ENCODE data around the gene SSR4.
A peak's percentile ranks its signal among the peaks of the same experiment; 100 is the strongest.
"Not testable (repeated sequence)": the region's sequence is repeated elsewhere in the genome, so short reads cannot be mapped to it uniquely, and the experiment has no call there.

SSR4 gene

GRCh38 chrX:153794018-153794896 lies at the start of gene SSR4, which contains the start of gene IDH3G:
TSS of gene SSR4 (plus strand) at chrX:153794668. CDS start at chrX:153794688, 20 bp downstream.
TSS of gene IDH3G (minus strand) at chrX:153794375. CDS start at chrX:153794326, 49 bp downstream.
- DNase-seq: peak; percentile 96

DNA sequence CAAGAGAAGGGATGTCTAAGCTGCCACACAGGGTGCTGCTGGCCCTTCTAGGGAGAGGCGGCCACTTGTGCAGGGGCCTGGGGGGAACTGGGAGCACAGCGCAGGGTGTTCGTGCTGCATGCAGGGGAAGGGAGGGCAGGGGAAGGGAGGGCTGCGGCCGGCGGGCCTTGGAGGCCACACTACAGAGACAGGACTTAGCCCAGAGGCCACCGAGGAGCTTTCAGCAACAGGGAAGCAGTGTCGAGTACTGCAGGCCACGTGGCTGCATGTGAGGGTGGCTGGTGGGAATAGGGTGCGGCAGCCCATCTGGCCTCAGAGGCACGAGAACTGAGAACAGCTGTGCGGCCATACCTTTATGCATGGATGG lies 49.4 kb upstream of the SSR4 start:
- not testable (repeated sequence) for DNase-seq

DNA sequence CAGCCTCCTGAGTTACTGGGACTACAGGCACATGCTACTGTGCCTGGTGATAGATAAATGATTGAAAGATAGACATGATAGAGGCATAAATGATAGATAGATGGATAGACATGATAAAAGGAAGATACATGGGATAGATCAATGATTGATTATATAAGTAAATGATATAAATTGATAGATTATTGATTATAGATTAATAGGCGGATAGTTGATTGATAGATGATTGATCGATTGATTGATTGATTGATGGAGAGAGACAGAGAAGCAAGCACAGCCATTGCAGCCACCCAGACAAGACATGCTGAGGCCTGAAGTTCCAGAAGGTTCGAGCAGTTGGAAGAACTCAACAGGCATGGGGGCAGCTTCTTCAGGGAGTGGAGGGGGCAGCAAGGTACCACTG lies 48.1 kb upstream of the SSR4 start:
- no peak for DNase-seq

GRCh38 chrX:153746991-153747390 lies 47.5 kb upstream of the SSR4 start:
- not testable (repeated sequence) for DNase-seq

- not testable (repeated sequence) for DNase-seq
Measured at GRCh38 chrX:153749017-153749416, 45.5 kb upstream of the SSR4 start.

DNA sequence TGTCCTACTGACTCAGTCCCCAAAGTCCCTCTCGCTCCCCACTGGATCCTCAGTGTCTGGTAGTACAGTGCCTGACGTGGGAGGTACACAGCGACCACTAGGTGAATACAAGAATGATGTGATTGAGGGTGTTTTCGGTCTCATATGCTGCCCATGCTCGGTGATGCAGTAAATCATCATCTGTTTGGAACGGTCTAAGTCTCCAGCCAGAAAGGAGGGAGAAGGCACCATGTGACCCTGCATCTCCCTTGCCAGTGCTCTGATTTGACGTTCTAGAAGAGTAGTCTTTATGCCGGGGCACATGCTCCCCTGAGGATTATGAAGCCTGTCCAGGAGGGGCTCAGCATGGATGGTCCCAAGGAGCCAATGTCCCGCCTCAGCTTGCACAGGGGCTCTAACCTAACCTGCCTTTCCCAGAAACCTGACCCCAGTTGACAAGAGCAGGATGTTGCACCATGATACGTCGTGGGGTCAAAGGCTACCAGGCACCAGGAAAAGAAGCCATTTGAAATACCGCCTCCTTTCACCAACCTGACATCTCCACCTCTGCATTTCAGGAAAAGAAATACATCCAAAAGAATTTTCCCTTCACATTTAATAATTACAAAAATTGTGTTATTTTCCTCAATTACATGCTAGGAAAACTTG lies 44.2 kb upstream of the SSR4 start:
- no peak for DNase-seq

DNA sequence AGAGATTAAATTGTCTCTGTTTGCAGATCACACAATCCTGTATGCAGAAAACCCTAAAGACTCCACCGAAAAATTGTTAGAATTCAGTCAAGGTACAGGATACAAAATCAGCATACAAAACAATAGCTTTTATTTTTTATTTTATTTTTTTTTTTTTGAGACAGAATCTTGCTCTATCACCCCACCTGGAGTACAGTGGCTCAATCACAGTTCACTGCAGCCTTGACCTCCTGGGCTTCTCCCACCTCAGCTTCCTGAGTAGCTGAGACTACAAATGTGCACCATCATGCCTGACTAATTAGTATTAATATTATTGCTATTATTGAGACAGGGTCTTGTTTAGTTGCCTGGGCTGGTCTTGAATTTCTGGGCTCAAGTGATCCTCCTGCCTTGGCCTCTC lies 39.3 kb upstream of the SSR4 start:
- no peak for DNase-seq

GRCh38 chrX:153761863-153762262 lies 32.6 kb upstream of the SSR4 start:
- DNase-seq: no peak

- DNase-seq: no peak
Measured at GRCh38 chrX:153762626-153763173, 31.8 kb upstream of the SSR4 start.

DNA sequence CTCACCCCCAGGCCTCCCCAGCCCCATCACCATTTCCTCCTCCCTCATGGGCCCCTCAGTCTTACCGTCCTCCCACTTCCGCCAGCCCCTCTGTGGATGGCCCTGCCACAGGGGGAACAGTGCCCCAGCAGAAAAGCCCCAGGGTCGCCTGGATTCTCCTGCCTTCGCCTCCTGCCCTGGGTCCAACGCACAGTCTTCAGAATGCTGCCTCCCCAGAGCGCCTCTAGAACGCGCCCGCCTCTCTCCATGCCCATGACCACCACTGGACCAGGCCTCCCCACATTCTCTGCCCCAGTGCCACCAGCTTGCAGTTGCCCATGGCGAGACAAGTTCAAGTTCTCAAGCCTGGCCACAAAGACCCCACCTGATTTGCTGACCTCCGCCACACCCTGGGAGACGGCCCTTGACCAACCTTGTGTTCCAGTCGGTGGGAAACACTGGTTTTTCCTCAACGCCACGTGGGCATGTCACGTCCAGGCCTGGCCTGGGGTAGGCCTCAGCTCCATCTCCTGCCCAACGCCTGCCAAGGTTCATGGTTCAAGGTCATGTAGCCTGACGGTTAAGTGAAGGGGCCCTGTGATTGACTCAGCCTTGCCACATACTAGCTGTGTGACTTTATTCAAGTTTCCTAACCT lies 31.1 kb upstream of the SSR4 start:
- DNase-seq: no peak

- DNase-seq: peak; percentile 83
Measured at GRCh38 chrX:153763989-153764755, 30.3 kb upstream of the SSR4 start, which contains the start of gene PLXNB3. TSS of gene PLXNB3 (plus strand) at chrX:153764249. CDS start at chrX:153765536, 1,287 bp downstream.

- no peak for DNase-seq
Measured at GRCh38 chrX:153764786-153765137, 29.7 kb upstream of the SSR4 start.

DNA sequence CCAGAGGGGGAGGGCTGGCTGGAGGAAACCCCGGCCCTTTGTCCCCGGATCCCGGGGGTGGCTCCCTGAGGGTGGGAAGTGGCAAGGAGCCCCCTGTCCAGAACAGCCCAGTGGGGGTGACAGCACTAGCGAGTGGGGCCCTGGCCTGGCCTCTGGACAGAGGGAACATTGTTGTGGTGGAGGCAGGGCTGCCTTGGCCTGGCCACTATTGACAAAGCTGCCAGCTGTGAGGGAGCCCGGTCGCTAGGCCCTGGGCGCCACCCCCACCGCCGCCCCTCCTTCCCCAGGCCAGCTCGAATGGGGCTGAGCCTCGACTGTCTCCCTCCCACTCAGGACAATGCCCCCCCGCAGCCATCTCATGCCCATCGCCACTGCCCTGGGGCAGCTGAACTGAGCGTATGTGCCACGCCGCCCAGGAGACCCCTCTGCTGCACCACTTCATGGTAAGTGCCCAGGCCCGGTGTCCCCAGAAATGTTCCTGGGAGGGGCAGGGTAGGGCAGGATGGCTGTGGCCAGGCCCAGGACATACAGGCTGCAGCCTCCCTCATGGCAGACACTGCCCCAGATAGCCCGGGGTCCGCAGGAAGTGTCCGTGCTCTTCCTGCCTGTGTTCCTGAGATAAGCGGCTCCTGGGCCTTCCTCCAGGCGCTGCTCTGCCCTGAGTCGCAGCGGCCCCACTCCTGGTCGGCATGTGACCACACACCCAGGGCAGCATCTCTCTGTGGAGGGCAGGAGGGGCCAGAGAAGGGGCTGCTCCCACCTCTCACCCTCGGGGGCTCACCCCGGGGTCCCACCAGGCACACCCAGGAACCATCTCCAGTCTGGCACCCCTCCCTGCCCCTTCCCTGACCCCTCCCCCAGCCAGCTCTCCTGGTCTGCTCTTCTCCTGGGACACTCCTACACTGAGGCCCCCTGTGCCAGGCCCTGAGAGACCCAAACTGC lies 29.1 kb upstream of the SSR4 start:
- DNase-seq: no peak

DNA sequence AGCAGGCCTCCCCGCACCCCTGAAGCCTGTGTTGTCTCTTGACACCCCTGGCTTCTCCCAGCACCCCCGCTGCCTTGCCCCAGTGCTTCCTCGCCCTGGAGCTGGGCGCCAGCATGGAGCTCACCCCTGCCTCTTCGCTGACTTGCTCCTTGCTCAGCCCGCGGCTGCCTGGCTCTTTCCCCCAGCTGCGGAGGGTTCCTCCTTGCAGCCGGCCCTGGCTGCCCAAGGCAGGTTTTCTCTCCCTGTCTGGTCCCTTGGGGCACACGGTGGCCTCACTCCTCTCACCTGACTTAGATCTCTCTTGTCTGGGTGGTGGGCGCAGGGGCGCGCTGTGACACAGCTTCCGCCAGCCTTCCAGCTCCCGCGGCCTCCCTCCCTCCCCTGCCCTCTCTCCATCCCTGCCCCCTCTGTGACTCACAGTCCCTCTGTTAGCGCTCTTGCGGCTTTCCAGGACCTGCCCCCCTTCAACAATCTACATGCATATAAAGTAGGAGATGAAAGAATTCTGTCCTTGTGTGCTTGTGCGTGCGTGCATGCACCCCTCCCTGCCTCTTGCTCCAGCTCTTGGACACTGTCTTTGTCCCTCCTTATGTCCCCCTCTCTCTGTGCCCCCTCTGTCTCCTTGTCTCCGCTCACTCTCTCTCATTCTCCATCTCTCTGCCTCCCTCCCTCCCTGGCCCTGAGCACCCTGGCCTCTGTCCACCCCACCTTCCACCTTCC lies 28.2 kb upstream of the SSR4 start:
- DNase-seq: no peak

- DNase-seq: no peak
Measured at GRCh38 chrX:153766871-153767673, 27.4 kb upstream of the SSR4 start.

GRCh38 chrX:153767674-153768055 lies 26.8 kb upstream of the SSR4 start:
- no peak for DNase-seq

GRCh38 chrX:153768311-153769157 lies 25.9 kb upstream of the SSR4 start:
- no peak for DNase-seq

DNA sequence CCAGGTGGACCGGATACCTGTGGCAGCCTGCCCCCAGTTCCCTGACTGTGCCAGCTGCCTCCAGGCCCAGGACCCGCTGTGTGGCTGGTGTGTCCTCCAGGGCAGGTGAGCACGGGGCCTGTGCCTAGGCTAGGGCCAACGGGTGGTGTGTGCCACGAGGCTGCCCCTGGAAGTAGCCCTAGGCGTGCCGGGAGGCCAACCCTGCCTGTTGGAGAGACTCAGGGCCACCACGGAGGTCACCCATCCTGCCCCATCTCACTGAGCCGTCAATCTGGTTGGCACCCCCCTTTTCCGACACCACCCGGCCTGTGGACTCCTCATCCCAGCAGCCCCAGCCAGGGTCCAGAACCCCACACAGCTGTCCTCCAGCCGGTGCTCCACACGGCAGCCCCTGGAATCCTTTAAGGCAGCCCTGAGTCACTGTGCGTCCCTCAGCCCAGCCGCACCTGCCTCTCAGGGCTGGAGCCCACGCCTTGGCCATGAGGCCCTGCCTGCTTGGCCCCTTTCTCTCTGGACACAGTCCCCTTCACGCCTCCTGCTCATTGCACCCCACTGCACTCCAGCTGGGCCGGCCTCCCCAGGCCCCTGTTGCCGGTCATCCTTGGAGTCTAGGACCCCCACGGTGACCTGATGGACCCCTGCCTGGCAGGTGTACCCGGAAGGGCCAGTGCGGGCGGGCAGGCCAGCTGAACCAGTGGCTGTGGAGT lies 25.2 kb upstream of the SSR4 start:
- DNase-seq: no peak

All from NCI-H345 (cell line).